IPS-20b (cell line): Measurements from ENCODE around the gene KCNG2.

Experiments used
- H3K27ac ChIP-seq: one replicate; pipeline ENCODE4 v1.5.1; 2013; ENCODE audit warnings: low read length
- H3K27me3 ChIP-seq: 2 replicates; pipeline ENCODE4 v1.6.1; 2013; ENCODE audit warnings: mild to moderate bottlenecking, low read length, inconsistent platforms; ENCODE audit not compliant: insufficient read depth
- H3K36me3 ChIP-seq: 2 replicates; pipeline ENCODE4 v1.6.1; 2013; ENCODE audit warnings: low read depth, mild to moderate bottlenecking, inconsistent platforms, low read length, moderate library complexity; ENCODE audit not compliant: insufficient read depth
- H3K4me1 ChIP-seq: 2 replicates; pipeline ENCODE4 v1.6.1; 2013; ENCODE audit warnings: mild to moderate bottlenecking, control low read depth, inconsistent platforms, low read length, moderate library complexity; ENCODE audit not compliant: insufficient read depth
- H3K4me3 ChIP-seq: 2 replicates; pipeline ENCODE4 v1.5.1; 2013; ENCODE audit warnings: mild to moderate bottlenecking, low read length, inconsistent platforms
- H3K9ac ChIP-seq: 2 replicates; pipeline ENCODE4 v1.6.1; 2013; ENCODE audit warnings: low read depth, mild to moderate bottlenecking, inconsistent platforms, low read length, moderate library complexity
- H3K9me3 ChIP-seq: 2 replicates; pipeline ENCODE4 v1.6.1; 2013; ENCODE audit warnings: mild to moderate bottlenecking, low read depth, low read length, inconsistent platforms; ENCODE audit not compliant: insufficient read depth

Gene KCNG2

GRCh38 chr18:79818631-79819030, 20.9 kb downstream of the KCNG2 start:
- no peak overlapping the region for H3K4me3 ChIP-seq
- H3K27ac ChIP-seq = no peak overlapping the region
- no peaks in the 10 kb centered on the region for H3K36me3 ChIP-seq
- H3K4me1 ChIP-seq = no peaks in the 10 kb centered on the region
- H3K27me3 ChIP-seq = no peaks in the 10 kb centered on the region
- H3K9me3 ChIP-seq = no peaks in the 10 kb centered on the region
- H3K9ac ChIP-seq = no peak overlapping the region

GRCh38 chr18:79819064-79819967, 21.6 kb downstream of the KCNG2 start:
- Histone ChIP-seq H3K9me3 (no peaks in the 10 kb centered on the region), H3K4me3 (no peak overlapping the region), H3K36me3 (no peaks in the 10 kb centered on the region), H3K27me3 (no peaks in the 10 kb centered on the region), H3K4me1 (no peaks in the 10 kb centered on the region), H3K9ac (no peak overlapping the region), H3K27ac (no peak overlapping the region)

GRCh38 chr18:79819968-79820351, 22.2 kb downstream of the KCNG2 start:
- Histone ChIP-seq H3K36me3 (no peaks in the 10 kb centered on the region), H3K4me1 (no peaks in the 10 kb centered on the region), H3K9ac (no peak overlapping the region), H3K27ac (no peak overlapping the region), H3K27me3 (no peaks in the 10 kb centered on the region), H3K4me3 (no peak overlapping the region), H3K9me3 (no peaks in the 10 kb centered on the region)

- Histone ChIP-seq H3K9ac (no peak overlapping the region), H3K27me3 (no peaks in the 10 kb centered on the region), H3K4me3 (no peak overlapping the region), H3K36me3 (no peaks in the 10 kb centered on the region), H3K27ac (no peak overlapping the region), H3K4me1 (no peaks in the 10 kb centered on the region), H3K9me3 (no peaks in the 10 kb centered on the region)
Measured at GRCh38 chr18:79823120-79823519, 25.4 kb downstream of the KCNG2 start.

- Histone ChIP-seq H3K4me3 (no peak overlapping the region), H3K27ac (no peak overlapping the region), H3K4me1 (no peaks in the 10 kb centered on the region), H3K36me3 (no peaks in the 10 kb centered on the region), H3K27me3 (no peaks in the 10 kb centered on the region), H3K9me3 (peaks cover 4% of the 10 kb centered on the region; the same call in 1 of the 2 replicates), H3K9ac (no peak overlapping the region)
Measured at GRCh38 chr18:79825913-79826312, 28.2 kb downstream of the KCNG2 start.

- H3K4me3 ChIP-seq = no peak overlapping the region
- H3K27ac ChIP-seq = no peak overlapping the region
- no peaks in the 10 kb centered on the region for H3K27me3 ChIP-seq
- H3K9me3 ChIP-seq = peaks cover 4% of the 10 kb centered on the region; the same call in 1 of the 2 replicates
- H3K9ac ChIP-seq = no peak overlapping the region
- H3K4me1 ChIP-seq = no peaks in the 10 kb centered on the region
- no peaks in the 10 kb centered on the region for H3K36me3 ChIP-seq
Measured at GRCh38 chr18:79826966-79827365, 29.2 kb downstream of the KCNG2 start.

- Histone ChIP-seq H3K9ac (no peak overlapping the region), H3K4me1 (no peaks in the 10 kb centered on the region), H3K4me3 (no peak overlapping the region), H3K27me3 (no peaks in the 10 kb centered on the region), H3K9me3 (peaks cover 4% of the 10 kb centered on the region; the same call in 1 of the 2 replicates), H3K36me3 (no peaks in the 10 kb centered on the region), H3K27ac (no peak overlapping the region)
Measured at GRCh38 chr18:79828258-79828657, 30.5 kb downstream of the KCNG2 start.

GRCh38 chr18:79829136-79829854, 31.6 kb downstream of the KCNG2 start:
- H3K36me3 ChIP-seq = no peaks in the 10 kb centered on the region
- no peak overlapping the region for H3K4me3 ChIP-seq
- H3K9me3 ChIP-seq = peaks cover 4% of the 10 kb centered on the region; the same call in 1 of the 2 replicates
- no peaks in the 10 kb centered on the region for H3K4me1 ChIP-seq
- no peak overlapping the region for H3K9ac ChIP-seq
- H3K27me3 ChIP-seq = no peaks in the 10 kb centered on the region
- no peak overlapping the region for H3K27ac ChIP-seq

- H3K9ac ChIP-seq = no peak overlapping the region
- H3K36me3 ChIP-seq = no peaks in the 10 kb centered on the region
- H3K27me3 ChIP-seq = no peaks in the 10 kb centered on the region
- H3K4me3 ChIP-seq = no peak overlapping the region
- no peaks in the 10 kb centered on the region for H3K4me1 ChIP-seq
- no peak overlapping the region for H3K27ac ChIP-seq
- H3K9me3 ChIP-seq = peaks cover 4% of the 10 kb centered on the region; the same call in 1 of the 2 replicates
Measured at GRCh38 chr18:79832169-79832568, 34.4 kb downstream of the KCNG2 start.

GRCh38 chr18:79834834-79835233, 37.1 kb downstream of the KCNG2 start:
- no peaks in the 10 kb centered on the region for H3K27me3 ChIP-seq

GRCh38 chr18:79841936-79842335, 44.2 kb downstream of the KCNG2 start:
- no peak overlapping the region for H3K27ac ChIP-seq
- no peak overlapping the region for H3K4me3 ChIP-seq
- no peaks in the 10 kb centered on the region for H3K4me1 ChIP-seq
- no peaks in the 10 kb centered on the region for H3K27me3 ChIP-seq
- no peaks in the 10 kb centered on the region for H3K9me3 ChIP-seq
- H3K36me3 ChIP-seq = no peaks in the 10 kb centered on the region
- no peak overlapping the region for H3K9ac ChIP-seq

More at GRCh38 chr18:79834834-79835233, 37.1 kb downstream of the KCNG2 start:
- Histone ChIP-seq H3K4me3 (no peak overlapping the region), H3K9ac (no peak overlapping the region), H3K9me3 (no peaks in the 10 kb centered on the region), H3K27ac (no peak overlapping the region), H3K36me3 (no peaks in the 10 kb centered on the region), H3K4me1 (no peaks in the 10 kb centered on the region)
